Measurements from ENCODE around the gene THBS4.

- TF ChIP-seq CREB1 (CRISPR knock-in tag; IDR thresholded peaks at IDR 0.05) (no peak), MAX (CRISPR knock-in tag; IDR thresholded peaks at IDR 0.05) (no peak), FOXP1 (CRISPR knock-in tag; IDR thresholded peaks at IDR 0.05; ENCODE audit: borderline replicate concordance) (no peak), MXD4 (CRISPR knock-in tag; IDR thresholded peaks at IDR 0.05; ENCODE audit: borderline replicate concordance) (no peak), CTCF (IDR thresholded peaks at IDR 0.05) (no peak), KAT7 (CRISPR knock-in tag; IDR thresholded peaks at IDR 0.05; ENCODE audit: borderline replicate concordance) (no peak), ZNF263 (CRISPR knock-in tag; IDR thresholded peaks at IDR 0.05; ENCODE audit: low read depth) (no peak), SP1 (CRISPR knock-in tag; conservative IDR thresholded peaks at IDR 0.05) (no peak), ELF4 (CRISPR knock-in tag; IDR thresholded peaks at IDR 0.05; ENCODE audit: low read depth) (no peak), ATF2 (CRISPR knock-in tag; IDR thresholded peaks at IDR 0.05; ENCODE audit: borderline replicate concordance, low read depth) (no peak), ZNF232 (CRISPR knock-in tag; IDR thresholded peaks at IDR 0.05) (no peak), STAT6 (CRISPR knock-in tag; conservative IDR thresholded peaks at IDR 0.05; ENCODE audit: low read depth) (no peak), ERG (CRISPR knock-in tag; IDR thresholded peaks at IDR 0.05) (no peak)
Observed at GRCh38 chr5:80094236-80094738, 59.1 kb downstream of the THBS4 start.
